Measurements from ENCODE around the gene ULK3.

GRCh38 chr15:74845208-74845568 lies 2.2 kb upstream of the ULK3 start:
- TF ChIP-seq, protein P1, sequence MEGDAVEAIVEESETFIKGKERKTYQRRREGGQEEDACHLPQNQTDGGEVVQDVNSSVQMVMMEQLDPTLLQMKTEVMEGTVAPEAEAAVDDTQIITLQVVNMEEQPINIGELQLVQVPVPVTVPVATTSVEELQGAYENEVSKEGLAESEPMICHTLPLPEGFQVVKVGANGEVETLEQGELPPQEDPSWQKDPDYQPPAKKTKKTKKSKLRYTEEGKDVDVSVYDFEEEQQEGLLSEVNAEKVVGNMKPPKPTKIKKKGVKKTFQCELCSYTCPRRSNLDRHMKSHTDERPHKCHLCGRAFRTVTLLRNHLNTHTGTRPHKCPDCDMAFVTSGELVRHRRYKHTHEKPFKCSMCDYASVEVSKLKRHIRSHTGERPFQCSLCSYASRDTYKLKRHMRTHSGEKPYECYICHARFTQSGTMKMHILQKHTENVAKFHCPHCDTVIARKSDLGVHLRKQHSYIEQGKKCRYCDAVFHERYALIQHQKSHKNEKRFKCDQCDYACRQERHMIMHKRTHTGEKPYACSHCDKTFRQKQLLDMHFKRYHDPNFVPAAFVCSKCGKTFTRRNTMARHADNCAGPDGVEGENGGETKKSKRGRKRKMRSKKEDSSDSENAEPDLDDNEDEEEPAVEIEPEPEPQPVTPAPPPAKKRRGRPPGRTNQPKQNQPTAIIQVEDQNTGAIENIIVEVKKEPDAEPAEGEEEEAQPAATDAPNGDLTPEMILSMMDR (IDR thresholded peaks at IDR 0.05; ENCODE audit: borderline replicate concordance, extremely low read depth, low read length, poor library complexity, severe bottlenecking) = no peak
- TF ChIP-seq EZH2 (IDR thresholded peaks at IDR 0.05; ENCODE audit: borderline replicate concordance, low read depth, low read length, severe bottlenecking) = no peak
